Measurements from ENCODE around the gene RFWD3. TPM values are rescaled to one million over a fixed set of nuclear protein-coding genes. Genes with fewer than 3 reads are reported as not detected.

Gene RFWD3
- total and polyA plus RNA-seq, 2 of the 13 experiments (the other 11 are each of a cell fraction or from before 2014, with no cell fraction given): 23.4 to 62.6 TPM

- TF ChIP-seq TEAD2 (CRISPR knock-in tag; IDR thresholded peaks at IDR 0.05) (no peak), CHD4 (IDR thresholded peaks at IDR 0.05; ENCODE audit: borderline replicate concordance, low read length) (no peak), SP4 (CRISPR knock-in tag; IDR thresholded peaks at IDR 0.05) (no peak), ZNF724P (CRISPR knock-in tag; IDR thresholded peaks at IDR 0.05; ENCODE audit: borderline replicate concordance) (no peak)
Observed at GRCh38 chr16:74578433-74578832, 88.2 kb downstream of the RFWD3 start (continued).

GRCh38 chr16:74577882-74578366, 88.8 kb downstream of the RFWD3 start:
- H3K27ac ChIP-seq (ENCODE audit: extremely low read length, insufficient read depth, low read length): no peak overlapping the region
- peaks cover 39% of the 10 kb centered on the region for H3K4me1 ChIP-seq (ENCODE audit: insufficient read depth, low read length)
- H3K79me2 ChIP-seq (ENCODE audit: insufficient read depth, low read length): peaks cover 88% of the 10 kb centered on the region
- H3K27me3 ChIP-seq (ENCODE audit: control insufficient read depth in 1 of 2, insufficient read depth in 2 of 2, low read length in 2 of 2): no peaks in the 10 kb centered on the region
- TF ChIP-seq MXD1 (CRISPR knock-in tag; IDR thresholded peaks at IDR 0.05) (no peak), ZNF770 (CRISPR knock-in tag; IDR thresholded peaks at IDR 0.05) (0 out of 2 replicates have a peak, but pooled peaks have one; percentile 3), ZFAT (CRISPR knock-in tag; conservative IDR thresholded peaks at IDR 0.05) (no peak)
- in situ Hi-C loops (cut with HindIII; ENCODE audit: extremely low pct_ligation_motif_present, low pct_unique_long_range_greater_than_20kb) (no loop called here), intact Hi-C loops (cut with micrococcal nuclease; ENCODE audit: unreplicated experiment) (no loop called here)
- no peaks in the 10 kb centered on the region; the same call in 1 of the 2 replicates for H4K20me1 ChIP-seq (ENCODE audit: insufficient read depth, low read length)
- POLR2A ChIA-PET: no interaction called here
- H2AFZ ChIP-seq (ENCODE audit: low read length): no peak overlapping the region
- ATAC-seq (no peak), FAIRE-seq (no peak), DNase-seq (ENCODE audit: low spot score) (no peak)
- 88% methylated on average over 2 of the region's 2 CpGs for WGBS (ENCODE audit: low lambda C conversion rate)
- no peak overlapping the region for H3K4me3 ChIP-seq (replicated peaks in 1 of 3; ENCODE audit: insufficient read depth in 1 of 3, low read depth in 2 of 3, low read length in 3 of 3)
- no peaks in the 10 kb centered on the region; a peak in 1 of 5 replicates for H3K36me3 ChIP-seq (replicated peaks in 1 of 2; ENCODE audit: control insufficient read depth in 1 of 2, insufficient read depth in 2 of 2, low read length in 2 of 2)
- no peak overlapping the region for H3K4me2 ChIP-seq (ENCODE audit: low read depth, low read length)
- no TSS peak for BruUV-seq (replicated peaks)
- H3K9me3 ChIP-seq (ENCODE audit: low read length): no peaks in the 10 kb centered on the region
- H3K9ac ChIP-seq (ENCODE audit: insufficient read depth, low read depth, low read length): no peak overlapping the region
- CTCF ChIA-PET (ENCODE audit: low intra/inter-chr PET ratio, low total read pairs): no interaction called here

Measured in HepG2 (cell line).